IMR-90 (cell line): ENCODE results near the gene HOXA7. TPM values are rescaled to one million over a fixed set of nuclear protein-coding genes. Genes with fewer than 3 reads are reported as not detected.

Experiments
- ATAC-seq: fragments of 200-7000 bp; cut with Tn5 transposase; 2 replicates; pipeline ENCODE4 v1.9.1; 2020; ENCODE audit warnings: low read depth, mild to moderate bottlenecking, moderate library complexity
- BruUV-seq: library from RNA; stranded (reverse); fragments of 400-500 nt; replicated peaks from 2 replicates; lab custom pipeline; 2021; lab: Mats Ljungman, UMichigan
- CTCF ChIA-PET: fragments of 300-600 bp; formaldehyde crosslinking; extraction: SDS; loops from one replicate; lab custom pipeline; 2021; ENCODE audit warnings: antibody characterized with exemption; lab: Yijun Ruan, JAX
- POLR2A ChIA-PET: fragments of 300-600 bp; sonication (Branson Sonifier 250); formaldehyde crosslinking; loops from one replicate; lab custom pipeline; 2022; ENCODE audit warnings: antibody characterized with exemption; ENCODE audit not compliant: unreplicated experiment; lab: Charles Lee
- DNase-seq: peaks from one replicate; pipeline ENCODE4 v3.0.0; 2013
- H2AFZ ChIP-seq: replicated peaks from 2 replicates; pipeline ENCODE3; 2013; ENCODE audit warnings: low read length, mild to moderate bottlenecking; ENCODE audit not compliant: poor library complexity
- H2AK5ac ChIP-seq: 2 replicates; pipeline ENCODE4 v1.6.1; 2013; ENCODE audit warnings: low read depth, low read length, inconsistent platforms
- H2AK9ac ChIP-seq: replicated peaks from 2 replicates; pipeline ENCODE3; 2013; ENCODE audit warnings: mild to moderate bottlenecking, low read depth, low read length, moderate library complexity; ENCODE audit not compliant: poor library complexity
- H2BK120ac ChIP-seq: 2 replicates; pipeline ENCODE4 v1.6.1; 2013; ENCODE audit warnings: low read depth, low read length, inconsistent platforms
- H2BK15ac ChIP-seq: 3 replicates; pipeline ENCODE4 v1.6.1; 2013; ENCODE audit warnings: low read depth, low read length, inconsistent platforms
- H2BK20ac ChIP-seq: 2 replicates; pipeline ENCODE4 v1.6.1; 2013; ENCODE audit warnings: low read depth, mild to moderate bottlenecking, inconsistent platforms, low read length, moderate library complexity
- H2BK5ac ChIP-seq: 2 replicates; pipeline ENCODE4 v1.6.1; 2013; ENCODE audit warnings: mild to moderate bottlenecking, low read depth, low read length, inconsistent platforms; ENCODE audit not compliant: poor library complexity, severe bottlenecking
- H3K14ac ChIP-seq: replicated peaks from 2 replicates; pipeline ENCODE4 v1.6.1; 2013; ENCODE audit warnings: low read depth, low read length, inconsistent platforms
- H3K18ac ChIP-seq: 2 replicates; pipeline ENCODE4 v1.6.1; 2013; ENCODE audit warnings: low read depth, low read length, control low read depth
- H3K23ac ChIP-seq: 2 replicates; pipeline ENCODE4 v1.6.1; 2013; ENCODE audit warnings: low read depth, low read length, inconsistent platforms
- H3K27ac ChIP-seq: 2 replicates; pipeline ENCODE4 v1.5.1; 2013; ENCODE audit warnings: mild to moderate bottlenecking, control low read depth, low read length; ENCODE audit not compliant: insufficient read depth
- H3K27me3 ChIP-seq: 2 replicates; pipeline ENCODE4 v1.6.1; 2013; ENCODE audit warnings: low read length; ENCODE audit not compliant: control insufficient read depth, insufficient read depth
- H3K36me3 ChIP-seq: 2 replicates; pipeline ENCODE4 v1.6.1; 2013; ENCODE audit warnings: low read length, mixed read lengths; ENCODE audit not compliant: control insufficient read depth, insufficient read depth
- H3K4ac ChIP-seq: 2 replicates; pipeline ENCODE4 v1.6.1; 2013; ENCODE audit warnings: low read depth, low read length, inconsistent platforms
- H3K4me1 ChIP-seq: 2 replicates; pipeline ENCODE4 v1.6.1; 2013; ENCODE audit warnings: low read length, mixed read lengths; ENCODE audit not compliant: control insufficient read depth, insufficient read depth
- H3K4me2 ChIP-seq: 2 replicates; pipeline ENCODE4 v1.6.1; 2013; ENCODE audit warnings: low read depth, mild to moderate bottlenecking, control low read depth, low read length, moderate library complexity
- H3K4me3 ChIP-seq: 2 replicates; pipeline ENCODE4 v1.5.1; 2013; ENCODE audit warnings: low read depth, mild to moderate bottlenecking, control low read depth, low read length, moderate library complexity; ENCODE audit not compliant: insufficient read depth
- H3K56ac ChIP-seq: 2 replicates; pipeline ENCODE4 v1.6.1; 2013; ENCODE audit warnings: low read length, inconsistent platforms; ENCODE audit not compliant: insufficient read depth; ENCODE audit errors: extremely low read depth
- H3K79me1 ChIP-seq, 2 experiments: 2 replicates each; pipeline ENCODE4 v1.6.1; 2013; ENCODE audit warnings: low read length in 2 of 2, inconsistent platforms in 1 of 2, low read depth in 1 of 2
- H3K9ac ChIP-seq: 2 replicates; pipeline ENCODE4 v1.6.1; 2013; ENCODE audit warnings: low read depth, low read length, control low read depth
- H3K9me1 ChIP-seq: 2 replicates; pipeline ENCODE4 v1.6.1; 2013; ENCODE audit warnings: low read length, inconsistent platforms; ENCODE audit not compliant: insufficient read depth
- H3K9me3 ChIP-seq: 2 replicates; pipeline ENCODE4 v1.6.1; 2013; ENCODE audit warnings: low read length; ENCODE audit not compliant: control insufficient read depth, insufficient read depth
- H4K20me1 ChIP-seq: 2 replicates; pipeline ENCODE4 v1.6.1; 2013; ENCODE audit warnings: low read length, inconsistent platforms; ENCODE audit not compliant: insufficient read depth
- H4K5ac ChIP-seq: 2 replicates; pipeline ENCODE4 v1.6.1; 2013; ENCODE audit warnings: mild to moderate bottlenecking, low read depth, low read length, control low read depth
- H4K8ac ChIP-seq, 2 experiments: 2 replicates each; pipeline ENCODE4 v1.6.1; 2013; ENCODE audit warnings: low read depth in 2 of 2, low read length in 2 of 2, control low read depth in 1 of 2, inconsistent platforms in 1 of 2
- H4K91ac ChIP-seq: 2 replicates; pipeline ENCODE4 v1.6.1; 2013; ENCODE audit warnings: low read depth, low read length, inconsistent platforms; ENCODE audit not compliant: insufficient read depth
- BHLHE40 ChIP-seq: fragments of 150-350 bp; IDR thresholded peaks from 2 replicates; pipeline ENCODE4 v1.6.1; 2016; ENCODE audit warnings: mild to moderate bottlenecking, low read depth, low read length
- CEBPB ChIP-seq: IDR thresholded peaks from 2 replicates; pipeline ENCODE4 v1.6.1; 2012; ENCODE audit warnings: low read depth, low read length, improper control_type of control experiment
- CHD1 ChIP-seq: IDR thresholded peaks from 2 replicates; pipeline ENCODE4 v1.6.1; 2012; ENCODE audit warnings: low read depth, low read length, improper control_type of control experiment
- CTCF ChIP-seq: conservative IDR thresholded peaks from 2 replicates; pipeline ENCODE4 v1.5.1; 2012; ENCODE audit warnings: mild to moderate bottlenecking, low read depth, low read length, improper control_type of control experiment
- FOS ChIP-seq: fragments of 150-350 bp; IDR thresholded peaks from 2 replicates; pipeline ENCODE4 v1.6.1; 2016; ENCODE audit warnings: low read depth, low read length
- MAFK ChIP-seq: IDR thresholded peaks from 2 replicates; pipeline ENCODE4 v1.6.1; 2012; ENCODE audit warnings: low read depth, low read length, improper control_type of control experiment
- MAZ ChIP-seq: IDR thresholded peaks from 2 replicates; pipeline ENCODE4 v1.6.1; 2012; ENCODE audit warnings: low read depth, mild to moderate bottlenecking, low read length, improper control_type of control experiment, moderate library complexity, borderline replicate concordance
- MXI1 ChIP-seq: IDR thresholded peaks from 2 replicates; pipeline ENCODE4 v1.6.1; 2012; ENCODE audit warnings: low read depth, mild to moderate bottlenecking, low read length, moderate library complexity, borderline replicate concordance
- NFE2L2 ChIP-seq: fragments of 150-350 bp; IDR thresholded peaks from 2 replicates; pipeline ENCODE4 v1.6.1; 2016; ENCODE audit warnings: low read depth, mild to moderate bottlenecking, low read length
- POLR2A ChIP-seq: IDR thresholded peaks from 2 replicates; pipeline ENCODE4 v1.6.1; 2012; ENCODE audit warnings: mild to moderate bottlenecking, low read depth, low read length
- RAD21 ChIP-seq: IDR thresholded peaks from 2 replicates; pipeline ENCODE4 v1.6.1; 2012; ENCODE audit warnings: low read length, improper control_type of control experiment
- RCOR1 ChIP-seq: IDR thresholded peaks from 2 replicates; pipeline ENCODE4 v1.6.1; 2012; ENCODE audit warnings: mild to moderate bottlenecking, low read length, improper control_type of control experiment; ENCODE audit not compliant: insufficient replicate concordance
- SMC3 ChIP-seq: fragments of 150-350 bp; IDR thresholded peaks from 2 replicates; pipeline ENCODE4 v1.6.1; 2016; ENCODE audit warnings: low read depth, mild to moderate bottlenecking, antibody characterized with exemption, low read length, moderate library complexity
- WGBS, 2 experiments: methylation state at CpG; one replicate each; pipeline versions ENCODE4 v1.1.5 to v1.1.7; 2013; ENCODE audit warnings: missing lambda C conversion rate in 2 of 2; ENCODE audit not compliant: insufficient read length in 1 of 2; ENCODE audit errors: extremely low coverage in 2 of 2; 5-methylcytosine and 5-hydroxymethylcytosine counted together
- dilution Hi-C: fragments of 300-500 bp; cut with HindIII; formaldehyde crosslinking; loops from one replicate; pipeline ENCODE4 v1.14.3; 2018; ENCODE audit warnings: low sequenced_read_pairs; ENCODE audit not compliant: unreplicated experiment
- in situ Hi-C: fragments of 300-500 bp; cut with MboI; formaldehyde crosslinking; loops from 3 replicates; pipeline ENCODE4 v1.14.3; 2019; ENCODE audit warnings: low sequenced_read_pairs, inconsistent platforms, mixed read lengths
- intact Hi-C: fragments of 100-400 bp; cut with micrococcal nuclease; formaldehyde crosslinking; loops from 2 replicates; pipeline ENCODE4 v1.10.0; 2022
- polyA plus RNA-seq, 3 experiments: library from polyadenylated mRNA; depleted of rRNA; stranded (reverse); fragments of >200 nt; gene quantifications; 2 replicates each; pipeline ENCODE4 v1.2.3, GENCODE V29; 2012; ENCODE audit warnings: low replicate concordance in 1 of 3
- total RNA-seq: library from RNA; depleted of rRNA; stranded (reverse); fragments of >200 nt; gene quantifications from 2 replicates; pipeline ENCODE4 v1.2.3, GENCODE V29; 2012
- TF ChIP-seq, protein P1 (sequence below): fragments of 150-350 bp; IDR thresholded peaks from 2 replicates; pipeline ENCODE4 v1.6.1; 2017; ENCODE audit warnings: mild to moderate bottlenecking, antibody characterized with exemption, low read length, low read depth

Gene HOXA7
- total and polyA plus RNA-seq, 2 of the 4 experiments (the other 2 are of a cell fraction) = 0.18 to 1.7 TPM

DNA sequence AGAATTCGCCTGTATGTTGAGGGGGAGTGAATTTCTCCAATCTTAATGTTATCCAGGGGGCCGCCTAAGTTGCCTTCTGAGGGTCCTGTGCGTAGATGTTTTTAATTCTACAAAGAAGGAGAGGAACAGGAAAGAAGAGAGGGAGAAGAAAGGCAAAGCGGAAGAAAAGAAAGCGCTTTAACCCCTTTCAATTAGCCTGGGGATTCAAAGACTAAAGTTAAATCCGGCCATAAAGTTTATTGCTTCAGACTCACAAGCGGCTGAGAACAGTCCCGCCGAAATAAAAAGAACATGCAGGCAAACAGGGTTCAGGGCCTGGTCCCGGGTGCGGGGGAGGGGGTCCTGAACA is 17.5 kb downstream of the HOXA7 start:
- Histone ChIP-seq H3K14ac (peak overlapping the region; percentile 78), H4K91ac (peak overlapping the region; percentile 68), H3K4me1 (peaks cover 15% of the 10 kb centered on the region), H3K4ac (peak overlapping the region; percentile 55), H2AK5ac (no peak overlapping the region), H2BK15ac (peak overlapping the region; percentile 52; the same call in 2 of the 3 replicates), H3K18ac (peak overlapping the region; percentile 89), H3K27ac (peak overlapping the region; percentile 94), H3K36me3 (peaks cover 9% of the 10 kb centered on the region), H4K5ac (peak overlapping the region; percentile 71), H4K20me1 (no peaks in the 10 kb centered on the region), H3K79me1 (peaks cover under 1 to 33% of the 10 kb centered on the region in 2 experiments; a peak in 2 of 4 replicates), H2BK5ac (peak overlapping the region; percentile 35), H3K9ac (peak overlapping the region; percentile 89), H3K4me3 (peak overlapping the region; percentile 30), H2AFZ (peak overlapping the region; percentile 87), H3K27me3 (no peaks in the 10 kb centered on the region), H3K56ac (peak overlapping the region; percentile 79; the same call in 1 of the 2 replicates), H3K23ac (peak overlapping the region; percentile 85), H3K4me2 (peak overlapping the region; percentile 94), H4K8ac (peak overlapping the region; percentile 50 to 67; a peak in 3 of 4 replicates), H2AK9ac (peak overlapping the region; percentile 63), H2BK120ac (peak overlapping the region; percentile 75), H3K9me3 (no peaks in the 10 kb centered on the region), H2BK20ac (peak overlapping the region; percentile 69), H3K9me1 (peaks cover under 1% of the 10 kb centered on the region; the same call in 1 of the 2 replicates)
- dilution Hi-C loops (no loop called here), intact Hi-C loops (no loop called here), in situ Hi-C loops (no loop called here)
- CTCF ChIA-PET = no interaction called here
- POLR2A ChIA-PET = no interaction called here
- WGBS, 2 experiments = 0% methylated on average over 4 of the region's 11 CpGs; no CpG with 5 or more reads in 1 of the 2 experiments
- BruUV-seq = no TSS peak
- TF ChIP-seq SMC3 (no peak), MAZ (no peak), CEBPB (no peak), BHLHE40 (no peak), CHD1 (no peak), FOS (no peak), MAFK (no peak), RCOR1 (no peak), CTCF (no peak), MXI1 (no peak), RAD21 (no peak), NFE2L2 (no peak), POLR2A (no peak)
- TF ChIP-seq, protein P1, sequence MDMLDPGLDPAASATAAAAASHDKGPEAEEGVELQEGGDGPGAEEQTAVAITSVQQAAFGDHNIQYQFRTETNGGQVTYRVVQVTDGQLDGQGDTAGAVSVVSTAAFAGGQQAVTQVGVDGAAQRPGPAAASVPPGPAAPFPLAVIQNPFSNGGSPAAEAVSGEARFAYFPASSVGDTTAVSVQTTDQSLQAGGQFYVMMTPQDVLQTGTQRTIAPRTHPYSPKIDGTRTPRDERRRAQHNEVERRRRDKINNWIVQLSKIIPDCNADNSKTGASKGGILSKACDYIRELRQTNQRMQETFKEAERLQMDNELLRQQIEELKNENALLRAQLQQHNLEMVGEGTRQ = no peak
- no peak for ATAC-seq
- DNase-seq = no peak
